Islet precursor cell (in vitro differentiated cells): Measurements from ENCODE around the gene EDN2.
A peak's percentile ranks its signal among the peaks of the same experiment; 100 is the strongest.

Experiments
- DNase-seq: peaks from one replicate; pipeline ENCODE4 v3.0.0-alpha.2; 2018

The EDN2 gene

DNA sequence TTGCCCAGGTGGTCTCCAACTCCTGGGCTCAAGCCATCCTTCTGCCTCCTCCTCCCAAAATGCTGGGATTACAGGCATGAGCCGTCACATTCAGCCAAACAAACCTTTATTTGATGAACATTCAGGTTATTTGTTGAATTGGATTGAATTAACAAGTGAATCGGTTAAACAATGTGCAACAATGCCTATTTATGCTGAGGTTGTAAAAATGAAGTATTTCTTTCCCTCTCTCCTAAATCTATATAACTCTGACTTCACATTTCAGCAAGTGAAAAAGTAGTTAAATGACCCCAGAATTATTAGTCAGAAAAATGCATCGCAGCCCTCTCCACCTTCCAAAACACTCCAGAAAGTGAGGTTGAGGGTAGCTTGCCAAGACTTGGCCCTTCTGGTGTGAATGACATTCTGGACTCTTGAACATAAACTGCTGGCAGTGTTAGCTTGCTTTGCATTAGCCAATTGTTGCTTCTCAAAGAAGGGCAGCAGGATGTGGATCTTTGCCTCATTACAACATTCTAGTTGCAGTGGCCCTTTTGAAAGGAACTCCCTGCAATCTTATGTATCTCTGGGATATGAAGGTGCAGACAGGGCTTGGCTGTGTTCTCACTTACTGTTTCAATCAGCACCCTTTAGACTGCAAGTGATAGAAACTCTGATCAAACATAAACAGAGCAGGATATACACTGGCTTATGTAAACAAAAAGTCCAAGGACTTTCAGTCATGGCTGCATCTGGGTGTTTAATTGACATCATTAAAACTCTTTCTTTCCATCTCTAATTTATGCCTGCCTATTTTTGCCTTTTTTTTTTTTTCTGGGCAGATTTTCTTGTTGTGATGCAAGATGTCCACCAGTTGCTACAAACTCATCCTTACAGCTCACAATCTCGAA is 22.4 kb downstream of the EDN2 start:
- no peak for DNase-seq

DNA sequence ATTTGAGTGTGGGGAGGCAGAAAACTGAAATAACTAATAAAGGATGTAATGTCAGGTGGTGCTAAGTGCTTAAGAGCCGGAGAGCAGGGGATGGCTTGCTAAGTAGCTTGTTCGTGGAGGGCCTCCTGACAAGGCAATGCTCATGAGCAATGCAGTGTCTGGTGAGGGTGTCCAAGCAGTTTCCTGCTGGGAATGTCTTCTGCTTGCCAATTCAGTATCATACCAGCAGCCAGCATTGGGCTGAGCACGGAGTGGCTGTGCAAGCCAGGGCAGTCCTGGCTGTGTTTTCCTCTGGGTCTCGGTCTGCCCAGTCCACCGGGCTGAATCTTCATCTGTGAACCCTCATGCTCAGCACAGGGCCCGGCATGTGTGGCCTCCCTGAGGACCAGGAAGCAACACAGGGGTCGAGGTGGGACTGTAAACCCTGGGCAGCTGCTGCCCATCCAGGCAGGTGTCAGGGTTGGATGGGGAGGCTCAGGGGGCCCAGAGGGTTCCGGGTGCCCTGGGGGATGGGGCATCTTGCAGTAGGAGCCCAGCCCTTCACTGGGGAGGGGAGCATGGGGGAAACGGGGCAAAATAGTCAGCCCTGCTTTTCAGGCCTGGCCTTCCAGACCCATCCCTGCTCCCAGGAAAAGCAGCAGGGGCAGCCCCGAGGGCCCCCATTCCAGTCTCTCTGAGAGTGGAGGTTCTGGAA is 27.5 kb downstream of the EDN2 start:
- no peak for DNase-seq

DNA sequence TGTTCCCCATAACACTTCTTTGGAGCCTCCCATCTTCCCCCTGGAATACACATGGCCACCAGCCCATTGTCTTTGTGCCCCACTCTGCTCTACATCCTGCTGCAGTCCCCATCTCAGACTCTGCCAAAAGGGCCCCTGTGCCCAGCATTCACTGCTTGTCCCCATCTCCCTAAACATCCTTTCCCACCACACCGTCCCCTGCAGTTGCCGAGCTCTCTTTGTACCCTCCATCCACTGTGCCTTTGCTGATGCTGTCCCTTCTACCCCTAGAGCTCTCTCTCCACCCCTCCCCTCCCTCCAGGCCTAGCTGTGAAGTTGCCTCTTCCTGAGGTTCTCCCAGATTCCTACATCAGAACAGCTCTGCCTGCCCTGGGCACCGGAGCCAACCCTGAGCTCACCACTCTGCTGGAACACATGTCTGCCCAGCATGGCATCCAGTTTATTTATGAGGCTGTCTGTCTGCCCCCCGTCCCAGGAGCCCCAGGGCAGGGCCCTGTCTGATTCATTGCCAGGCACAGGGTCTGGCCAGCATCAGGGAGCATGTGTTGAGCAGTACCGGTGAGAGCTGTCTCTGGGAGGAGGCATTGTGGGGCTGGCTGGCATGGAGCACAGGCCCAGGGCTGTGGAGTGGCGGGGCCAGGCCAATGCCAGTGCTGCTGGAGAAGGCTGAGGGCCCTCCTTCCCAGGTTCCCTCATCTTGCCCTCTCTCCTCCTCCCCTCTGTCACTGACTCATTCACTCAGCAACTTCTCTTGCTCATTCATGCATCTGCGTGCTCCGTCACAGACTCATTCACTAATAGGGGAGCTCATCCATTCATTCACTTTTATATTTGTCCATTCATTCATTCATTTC is 28.8 kb downstream of the EDN2 start:
- peak; percentile 85 for DNase-seq

DNA sequence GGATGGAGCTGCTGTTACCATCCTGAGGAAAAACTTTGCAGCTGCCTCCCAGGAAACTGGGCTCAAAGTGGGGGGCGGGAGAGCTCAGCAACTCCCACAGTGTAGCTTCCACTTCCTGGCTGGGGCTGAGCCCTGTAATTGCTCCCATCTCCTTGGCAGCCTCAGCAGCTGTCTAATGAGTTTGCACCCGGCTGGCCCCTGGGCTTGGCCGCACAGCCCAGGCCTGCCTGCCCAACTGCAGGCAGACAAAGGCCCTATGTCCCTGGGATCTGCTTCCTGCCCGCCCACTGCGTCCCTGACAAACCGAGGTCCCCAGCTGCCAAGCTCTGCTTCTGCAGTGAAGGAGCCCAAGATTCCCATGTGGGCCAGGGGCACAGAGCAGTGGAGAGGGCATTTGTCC is 30.1 kb downstream of the EDN2 start:
- DNase-seq: peak; percentile 77

- DNase-seq: no peak
Observed at GRCh38 chr1:41452704-41453290, 31.7 kb downstream of the EDN2 start.

GRCh38 chr1:41450747-41451285 is 33.7 kb downstream of the EDN2 start:
- peak; percentile 83 for DNase-seq

- DNase-seq: peak; percentile 79
Observed at GRCh38 chr1:41449326-41449921, 35.1 kb downstream of the EDN2 start.

DNA sequence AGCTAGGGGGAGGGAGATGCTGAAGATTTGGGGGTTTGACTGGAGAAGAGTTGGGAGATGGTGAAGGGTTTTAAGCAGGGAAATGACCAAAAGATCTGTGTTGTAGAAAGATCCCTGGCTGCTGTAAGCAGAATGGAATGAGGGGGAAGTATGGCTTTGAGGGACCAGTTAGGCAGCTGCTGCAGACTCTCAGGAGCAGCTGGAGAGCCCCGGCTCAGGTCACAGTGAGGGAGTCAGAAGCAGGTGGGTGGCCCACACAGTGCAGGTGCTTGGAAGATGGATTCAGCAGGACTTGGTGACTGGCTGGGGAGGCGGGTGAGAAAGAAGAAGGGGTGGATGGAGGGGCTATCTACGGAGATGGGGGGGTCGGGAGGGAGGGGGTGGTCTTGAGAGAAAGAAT is 35.7 kb downstream of the EDN2 start:
- no peak for DNase-seq

DNA sequence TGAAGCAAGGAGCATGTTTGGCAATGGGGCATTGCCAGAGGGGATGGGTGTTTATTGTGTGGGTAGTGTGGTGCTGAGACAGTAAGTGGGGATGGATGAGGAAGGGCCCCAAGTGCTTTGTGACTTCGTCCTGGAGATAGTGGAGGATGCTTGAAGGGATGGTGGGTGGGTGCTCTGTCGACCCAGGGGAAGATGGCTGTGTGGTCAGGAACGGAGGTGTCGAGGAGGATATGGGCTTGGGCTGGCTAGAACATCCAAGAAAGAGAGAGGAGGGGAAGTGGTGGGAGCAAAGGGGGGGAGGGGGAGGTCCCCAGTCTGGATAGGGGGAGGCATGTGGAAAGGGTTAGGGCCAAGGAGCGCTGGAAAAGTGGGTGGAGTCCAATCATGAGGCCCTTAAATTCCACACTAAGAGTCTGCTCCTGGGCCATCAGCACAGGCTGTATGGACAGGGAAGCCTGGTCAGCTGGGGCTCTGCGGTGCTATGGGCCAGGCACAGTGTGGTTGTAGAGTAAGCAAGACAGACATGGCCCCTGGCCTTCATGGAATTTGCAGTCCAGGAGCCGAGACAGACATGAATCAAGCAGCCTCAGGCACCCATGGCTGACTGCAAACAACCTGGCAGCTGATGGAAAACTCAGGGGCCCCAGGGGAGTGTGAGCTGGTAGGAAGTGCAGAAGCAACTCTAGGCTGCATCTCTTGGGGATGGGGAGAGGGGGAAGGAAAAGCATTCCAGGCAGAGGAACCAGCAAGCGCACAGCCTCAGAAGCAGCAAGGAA is 36.3 kb downstream of the EDN2 start:
- DNase-seq: peak; percentile 98

- no peak for DNase-seq
Observed at GRCh38 chr1:41446851-41447610, 37.5 kb downstream of the EDN2 start.

- DNase-seq: no peak
Observed at GRCh38 chr1:41444785-41445184, 39.7 kb downstream of the EDN2 start.

- DNase-seq: no peak
Observed at GRCh38 chr1:41444246-41444645, 40.2 kb downstream of the EDN2 start.

DNA sequence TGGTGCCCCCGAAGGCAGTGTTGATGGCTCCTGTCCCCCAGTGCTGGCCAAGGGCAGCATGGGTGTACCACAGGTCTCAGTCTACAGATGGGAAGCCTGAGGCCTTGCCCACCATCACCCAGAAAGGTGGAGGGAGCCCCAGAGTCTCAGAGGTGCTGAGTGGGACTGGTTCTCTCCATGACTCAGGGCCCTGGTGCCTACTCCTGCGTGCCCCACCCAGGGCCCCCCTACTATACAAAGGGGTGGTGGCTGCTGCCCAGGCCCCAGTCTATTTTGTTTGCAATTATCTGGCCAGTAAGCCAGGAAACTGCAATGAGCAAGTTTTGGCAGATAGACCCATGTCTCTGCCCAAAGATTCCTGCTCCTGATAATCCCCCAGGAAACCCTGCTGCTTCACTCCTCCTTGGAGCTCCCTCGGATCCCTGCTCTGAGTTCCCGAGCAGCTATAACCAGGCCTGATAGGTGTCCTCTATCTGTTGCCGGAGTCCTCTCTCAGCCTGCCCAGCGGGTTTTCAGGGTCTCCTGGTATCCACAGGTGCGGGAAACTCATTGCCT is 41.7 kb downstream of the EDN2 start:
- DNase-seq: peak; percentile 81

DNA sequence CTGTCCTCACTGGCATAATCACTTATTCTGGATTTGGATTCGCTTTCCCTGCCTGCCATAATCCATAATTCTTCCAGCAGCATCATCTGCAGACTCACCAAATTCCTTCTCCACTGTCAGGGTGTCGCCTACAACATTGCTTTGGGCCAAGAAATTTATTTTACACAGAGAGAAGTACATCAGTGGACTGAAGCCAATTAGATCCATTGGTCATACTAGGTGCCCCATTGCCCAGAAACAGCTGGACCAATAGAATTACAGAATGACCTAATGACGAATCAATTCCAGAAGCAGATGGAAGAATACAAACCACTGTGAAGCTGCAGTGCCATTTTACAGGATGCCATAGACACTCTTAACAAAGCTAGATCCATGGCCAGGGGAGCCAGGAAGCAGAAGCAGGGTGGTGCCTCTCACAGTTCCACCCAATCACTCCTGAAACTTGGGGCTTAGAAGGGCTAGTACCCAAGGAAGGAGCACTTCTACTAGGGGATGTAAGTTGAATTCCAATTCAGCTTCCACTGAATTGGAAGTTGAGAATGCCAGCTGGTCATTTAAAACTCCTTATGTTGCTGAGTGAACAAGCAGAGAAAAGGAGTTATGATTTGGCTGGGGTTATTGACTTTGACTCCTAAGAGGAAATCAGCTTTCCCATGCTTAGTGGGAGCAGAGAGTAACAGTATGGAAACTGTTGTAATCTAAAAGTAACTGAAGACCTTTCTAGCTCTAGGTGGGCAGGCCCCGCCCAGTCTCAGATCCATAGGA is 44.0 kb downstream of the EDN2 start:
- DNase-seq: no peak

- no peak for DNase-seq
Observed at GRCh38 chr1:41439234-41439633, 45.2 kb downstream of the EDN2 start.

- DNase-seq: no peak
Observed at GRCh38 chr1:41438711-41439110, 45.8 kb downstream of the EDN2 start.

DNA sequence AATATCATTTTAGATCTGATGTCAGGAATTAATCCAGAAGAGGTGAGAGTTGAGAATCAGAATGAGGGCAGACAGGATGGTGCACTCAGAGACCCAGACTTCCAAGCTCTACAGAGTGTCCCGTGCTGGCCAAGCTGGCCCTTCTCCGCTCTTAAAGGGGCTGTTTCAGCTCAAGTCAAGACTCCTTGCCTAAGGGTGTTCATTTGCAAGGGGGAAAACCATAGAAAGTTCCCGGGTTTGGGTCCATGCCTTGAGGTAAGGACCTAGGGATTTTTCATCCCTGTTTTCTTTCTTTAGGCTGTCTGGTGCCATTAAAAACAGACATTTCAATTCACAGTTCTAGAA is 47.5 kb downstream of the EDN2 start:
- peak; percentile 81 for DNase-seq

- peak; percentile 85 for DNase-seq
Observed at GRCh38 chr1:41436281-41437010, 48.0 kb downstream of the EDN2 start.
